IPS-11a (cell line): Measurements from ENCODE around the gene NUP107.
A peak's percentile ranks its signal among the peaks of the same experiment; 100 is the strongest.
"Not testable (repeated sequence)": the region's sequence is repeated elsewhere in the genome, so short reads cannot be mapped to it uniquely, and the experiment has no call there.

Experiments
- H3K4me3 ChIP-seq: one replicate; pipeline ENCODE4 v1.5.1; 2013; ENCODE audit warnings: low read depth, low read length, control low read depth

NUP107 gene

DNA sequence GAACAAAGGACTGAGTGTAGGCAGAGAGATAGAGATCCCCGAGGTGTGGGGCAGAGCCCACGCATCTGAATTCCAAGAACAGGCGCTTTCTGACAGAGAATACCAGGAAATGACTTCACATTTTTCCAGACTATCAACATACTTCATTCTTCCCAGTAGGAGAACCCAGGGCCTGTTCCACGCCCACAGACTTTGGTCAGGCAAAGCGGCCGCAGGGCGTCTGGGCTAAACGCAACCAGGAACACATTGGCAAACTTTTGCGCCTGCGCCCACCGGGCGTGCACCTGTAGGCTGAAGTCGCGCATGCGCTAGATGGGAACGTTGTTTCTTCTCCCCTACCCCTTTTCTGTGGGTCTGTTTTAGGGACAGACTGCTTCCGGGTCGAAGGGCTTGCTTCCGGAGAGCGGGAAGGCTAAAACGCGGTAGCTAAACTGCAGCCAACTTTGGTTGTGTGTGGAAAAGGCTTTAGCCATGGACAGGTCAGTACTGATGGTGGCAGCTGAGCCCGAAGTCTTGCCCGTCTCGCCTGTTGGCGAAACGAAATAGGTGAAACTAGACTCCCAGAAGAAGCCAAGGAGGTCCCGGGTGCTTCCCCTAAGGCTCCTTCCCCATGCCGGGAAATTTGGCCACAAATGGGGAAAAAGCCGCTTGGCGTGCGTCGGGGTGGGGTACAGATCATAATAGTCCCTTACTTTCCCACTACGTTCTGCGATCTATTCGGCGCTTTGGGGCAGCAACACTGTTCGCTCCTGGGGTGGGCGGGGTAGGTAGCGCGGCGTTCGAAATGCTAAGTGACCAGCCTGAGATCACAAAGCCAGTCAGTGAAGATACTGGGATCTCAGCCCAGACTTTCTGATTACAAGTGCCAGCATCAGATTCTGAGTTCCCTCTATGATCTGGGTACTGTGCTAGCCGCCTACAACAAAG, at the start of gene NUP107:
Gene NUP107, plus strand, starts transcription at position 384 of the 927 bp plus-strand sequence. Its CDS starts 88 bp downstream, at position 472.
- H3K4me3 ChIP-seq: peak within 1 kb of the TSS; percentile 99

- not testable (repeated sequence) for H3K4me3 ChIP-seq
Observed at GRCh38 chr12:68637439-68637838, 49.3 kb upstream of the NUP107 start.

GRCh38 chr12:68638171-68638570, 48.6 kb upstream of the NUP107 start:
- no peak overlapping the region for H3K4me3 ChIP-seq

- H3K4me3 ChIP-seq: no peak overlapping the region
Observed at GRCh38 chr12:68638721-68639395, 47.9 kb upstream of the NUP107 start.

DNA sequence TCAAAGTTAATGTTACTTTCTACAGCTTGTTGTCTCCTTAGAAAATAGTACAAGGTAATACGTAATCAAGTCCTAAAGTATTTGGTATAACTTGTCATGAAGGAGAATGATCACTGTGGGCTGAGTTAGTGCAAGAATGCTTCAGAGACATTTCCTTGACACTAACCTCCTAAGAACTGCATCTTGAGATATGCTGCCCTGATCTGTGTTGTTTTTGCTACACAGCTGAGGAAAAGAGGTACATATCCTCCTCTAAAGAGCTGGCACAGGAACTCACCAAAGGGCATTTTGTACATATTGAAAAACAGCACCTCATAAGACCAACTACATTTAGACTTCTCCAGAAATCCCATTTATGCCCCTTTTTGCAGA, 47.4 kb upstream of the NUP107 start:
- no peak overlapping the region for H3K4me3 ChIP-seq

DNA sequence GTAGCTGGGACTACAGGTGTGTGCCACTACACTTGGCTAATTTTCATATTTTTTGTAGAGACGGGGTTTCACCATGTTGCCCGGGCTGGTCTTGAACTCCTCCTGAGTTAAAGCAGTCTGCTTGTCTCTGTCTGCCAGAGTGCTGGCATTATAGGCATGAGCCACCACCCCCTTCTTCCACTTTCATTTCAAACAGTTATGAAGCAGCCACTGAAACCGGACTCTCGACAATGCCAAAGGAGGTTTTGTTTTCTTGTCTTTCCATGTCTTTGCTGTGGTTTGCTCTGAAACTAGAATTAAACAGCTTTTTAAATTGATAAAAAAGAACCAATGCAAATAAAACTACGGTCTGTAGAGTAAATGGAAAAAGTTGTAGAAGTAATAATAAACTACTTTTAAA, 45.6 kb upstream of the NUP107 start:
- no peak overlapping the region for H3K4me3 ChIP-seq

- no peak overlapping the region for H3K4me3 ChIP-seq
Observed at GRCh38 chr12:68646484-68646883, 40.3 kb upstream of the NUP107 start.

GRCh38 chr12:68647507-68647906, 39.3 kb upstream of the NUP107 start:
- H3K4me3 ChIP-seq: no peak overlapping the region

DNA sequence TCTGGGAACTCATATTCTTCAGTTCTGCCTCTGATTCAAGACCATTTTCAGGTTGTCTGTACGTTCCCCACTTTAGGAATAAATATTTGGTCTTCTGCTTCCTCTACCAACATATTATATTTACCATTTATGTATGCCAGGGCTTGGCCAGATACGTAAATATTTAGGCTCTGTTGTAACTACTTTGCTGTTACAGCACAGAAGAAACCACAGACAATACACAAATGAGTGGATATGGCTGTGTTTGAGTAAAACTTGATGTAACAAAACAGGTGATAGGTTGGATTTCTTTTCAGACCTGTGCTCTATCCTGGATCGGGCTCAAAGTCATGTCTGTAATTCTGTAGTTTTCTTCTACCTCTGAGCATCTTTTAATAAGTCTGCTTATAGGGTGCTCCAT, 38.6 kb upstream of the NUP107 start:
- H3K4me3 ChIP-seq: no peak overlapping the region

DNA sequence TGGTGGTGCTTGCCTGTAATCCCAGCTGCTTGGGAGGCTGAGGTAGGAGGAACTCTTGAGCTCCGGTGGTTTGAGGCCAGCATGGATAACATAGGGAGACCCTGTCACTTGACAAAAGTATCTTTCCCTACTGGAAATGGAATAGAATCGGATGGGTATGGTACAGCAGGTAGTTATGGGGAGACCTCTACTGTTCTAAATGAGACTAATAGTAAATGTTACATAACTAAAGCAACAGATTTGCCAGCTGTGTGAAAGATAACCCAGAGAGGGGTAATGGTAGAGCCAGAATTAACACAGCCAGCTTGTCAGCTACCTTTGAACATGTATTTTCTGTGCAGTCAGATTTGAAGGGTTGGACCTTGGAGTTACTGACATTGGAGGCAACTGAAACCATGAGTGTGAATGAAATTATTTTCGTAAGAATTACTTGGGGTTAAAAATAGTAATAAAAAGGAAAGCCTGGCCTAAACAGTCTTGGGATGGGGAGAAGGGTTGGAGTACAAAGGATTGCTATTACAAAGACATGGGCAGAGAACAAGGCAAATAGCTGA, 21.7 kb upstream of the NUP107 start:
- no peak overlapping the region for H3K4me3 ChIP-seq

DNA sequence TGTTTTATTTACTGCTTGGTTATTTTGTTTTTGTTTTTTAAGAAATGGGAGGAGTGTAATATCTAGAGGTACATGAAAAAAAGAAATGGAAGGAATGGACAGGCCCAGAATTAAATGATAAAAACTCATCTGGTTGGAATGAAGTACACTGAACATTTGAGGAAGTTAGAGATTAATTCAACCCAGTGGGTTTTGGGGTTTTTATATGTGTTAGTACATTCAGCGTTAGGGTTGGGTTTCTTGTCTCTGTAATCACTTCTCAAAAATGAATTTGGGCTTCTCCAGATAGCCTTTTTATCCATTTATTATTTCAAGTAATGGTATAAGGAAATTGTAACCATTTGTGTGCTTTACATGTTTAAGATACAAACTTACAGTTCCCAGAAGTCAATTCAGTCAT, 19.5 kb upstream of the NUP107 start:
- no peak overlapping the region for H3K4me3 ChIP-seq

DNA sequence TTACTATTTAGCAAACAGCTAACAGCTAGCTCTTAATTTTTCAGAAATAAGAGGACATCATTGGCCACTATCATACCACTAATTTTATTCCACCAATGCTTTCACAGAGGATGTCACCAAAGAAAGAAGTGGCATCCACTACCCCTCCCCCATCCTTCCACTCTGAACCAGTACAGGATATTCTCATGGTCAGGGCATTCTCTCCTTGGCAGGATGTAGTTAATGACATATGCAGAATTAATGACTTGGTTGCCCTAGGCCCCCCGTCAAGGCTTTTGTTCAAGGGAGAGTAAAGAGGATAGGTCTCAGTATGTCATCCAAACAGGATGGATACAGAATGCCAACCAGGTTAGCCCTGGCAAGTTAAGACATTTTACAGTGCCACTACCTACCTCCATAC, 18.9 kb upstream of the NUP107 start:
- H3K4me3 ChIP-seq: no peak overlapping the region

- no peak overlapping the region for H3K4me3 ChIP-seq
Observed at GRCh38 chr12:68671179-68671578, 15.6 kb upstream of the NUP107 start.

DNA sequence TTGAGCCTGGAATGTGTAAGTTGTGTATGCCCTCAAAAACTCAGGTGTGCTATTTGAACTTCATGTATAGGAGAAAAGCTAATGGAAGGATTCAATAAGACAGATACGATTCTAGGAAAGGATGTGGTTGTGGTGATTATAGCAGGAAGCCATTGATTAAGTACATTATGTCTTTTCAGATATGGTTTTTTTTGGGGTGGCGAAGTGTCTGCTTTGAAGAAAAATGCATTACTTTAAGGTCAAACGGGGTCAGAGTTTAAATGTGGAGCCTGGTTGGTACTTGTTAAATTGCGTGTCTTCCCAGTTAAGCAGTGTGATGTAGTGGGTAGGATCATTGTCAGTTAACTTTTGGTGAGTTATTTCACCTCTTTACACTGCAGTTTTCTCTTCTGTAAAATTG, 13.0 kb upstream of the NUP107 start:
- no peak overlapping the region for H3K4me3 ChIP-seq

GRCh38 chr12:68674376-68674775, 12.4 kb upstream of the NUP107 start:
- H3K4me3 ChIP-seq: no peak overlapping the region

DNA sequence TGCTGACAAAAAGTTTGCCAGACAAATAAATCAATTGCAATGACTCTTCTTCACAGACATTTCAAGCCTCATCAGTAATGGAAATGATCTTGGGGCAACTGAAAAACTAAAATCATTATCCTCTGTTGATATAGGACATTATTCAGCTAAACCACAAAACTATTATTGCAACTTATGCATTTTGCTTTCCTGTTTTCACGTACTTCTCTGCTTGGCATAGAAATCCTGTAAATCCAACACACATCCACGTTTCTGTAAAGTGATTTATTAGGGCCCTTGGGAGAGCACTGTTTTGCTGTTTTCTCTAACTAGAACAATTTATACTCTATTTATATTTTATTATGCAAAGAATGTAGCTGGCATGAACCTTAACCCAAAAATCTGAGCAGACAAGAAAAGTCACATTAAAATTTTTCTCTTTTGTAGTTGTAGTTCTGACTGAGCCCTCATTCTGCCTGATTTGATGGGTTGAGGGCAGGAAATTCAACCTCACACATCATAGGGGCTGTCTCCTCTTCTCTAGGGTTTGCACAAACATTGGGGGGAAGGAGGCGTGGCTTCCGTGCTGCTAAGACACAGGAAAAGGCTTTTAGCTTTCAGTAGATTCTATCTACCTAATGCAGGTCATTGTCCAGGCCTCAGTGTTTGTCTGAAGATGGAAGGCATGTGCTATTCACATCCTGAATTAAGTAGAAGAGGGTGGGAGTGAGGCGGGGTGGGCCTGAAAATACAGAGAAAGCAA, 11.5 kb upstream of the NUP107 start:
- H3K4me3 ChIP-seq: no peak overlapping the region

- not testable (repeated sequence) for H3K4me3 ChIP-seq
Observed at GRCh38 chr12:68676854-68677253, 9.9 kb upstream of the NUP107 start.

GRCh38 chr12:68686262-68686594, 550 bp upstream of the NUP107 start:
- H3K4me3 ChIP-seq: peak overlapping the region; percentile 99

- no peak overlapping the region for H3K4me3 ChIP-seq
Observed at GRCh38 chr12:68695454-68695853, 8.7 kb downstream of the NUP107 start.

DNA sequence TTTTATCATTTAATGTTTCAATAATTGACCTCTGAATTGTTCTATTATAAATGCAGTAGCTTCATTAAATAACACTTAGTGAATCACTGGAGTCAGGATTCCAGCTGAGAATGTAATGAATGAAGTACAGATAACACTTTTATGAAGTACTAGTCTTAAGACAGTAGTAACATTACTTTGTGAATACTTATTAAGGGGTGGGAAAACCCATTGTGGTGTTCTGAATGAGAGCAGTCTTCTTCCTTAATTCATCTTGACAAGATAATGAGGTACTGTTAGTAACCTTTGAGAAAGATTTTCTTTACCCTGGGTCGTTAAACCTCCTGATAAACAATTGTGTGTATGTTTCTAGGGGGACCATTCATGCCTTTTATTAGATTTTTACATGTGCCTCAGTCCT, 12.7 kb downstream of the NUP107 start:
- H3K4me3 ChIP-seq: no peak overlapping the region

- H3K4me3 ChIP-seq: no peak overlapping the region
Observed at GRCh38 chr12:68727776-68728175, 41.0 kb downstream of the NUP107 start.
